HG03565 (cell line): Measurements from ENCODE around the gene NLRP4.

ENCODE experiments used
- ATAC-seq: cut with Tn5 transposase; IDR thresholded peaks from one replicate; pipeline ENCODE4 v1.9.1; 2021; ENCODE audit warnings: mild to moderate bottlenecking, moderate library complexity; ENCODE audit not compliant: unreplicated experiment

Gene NLRP4, protein sequence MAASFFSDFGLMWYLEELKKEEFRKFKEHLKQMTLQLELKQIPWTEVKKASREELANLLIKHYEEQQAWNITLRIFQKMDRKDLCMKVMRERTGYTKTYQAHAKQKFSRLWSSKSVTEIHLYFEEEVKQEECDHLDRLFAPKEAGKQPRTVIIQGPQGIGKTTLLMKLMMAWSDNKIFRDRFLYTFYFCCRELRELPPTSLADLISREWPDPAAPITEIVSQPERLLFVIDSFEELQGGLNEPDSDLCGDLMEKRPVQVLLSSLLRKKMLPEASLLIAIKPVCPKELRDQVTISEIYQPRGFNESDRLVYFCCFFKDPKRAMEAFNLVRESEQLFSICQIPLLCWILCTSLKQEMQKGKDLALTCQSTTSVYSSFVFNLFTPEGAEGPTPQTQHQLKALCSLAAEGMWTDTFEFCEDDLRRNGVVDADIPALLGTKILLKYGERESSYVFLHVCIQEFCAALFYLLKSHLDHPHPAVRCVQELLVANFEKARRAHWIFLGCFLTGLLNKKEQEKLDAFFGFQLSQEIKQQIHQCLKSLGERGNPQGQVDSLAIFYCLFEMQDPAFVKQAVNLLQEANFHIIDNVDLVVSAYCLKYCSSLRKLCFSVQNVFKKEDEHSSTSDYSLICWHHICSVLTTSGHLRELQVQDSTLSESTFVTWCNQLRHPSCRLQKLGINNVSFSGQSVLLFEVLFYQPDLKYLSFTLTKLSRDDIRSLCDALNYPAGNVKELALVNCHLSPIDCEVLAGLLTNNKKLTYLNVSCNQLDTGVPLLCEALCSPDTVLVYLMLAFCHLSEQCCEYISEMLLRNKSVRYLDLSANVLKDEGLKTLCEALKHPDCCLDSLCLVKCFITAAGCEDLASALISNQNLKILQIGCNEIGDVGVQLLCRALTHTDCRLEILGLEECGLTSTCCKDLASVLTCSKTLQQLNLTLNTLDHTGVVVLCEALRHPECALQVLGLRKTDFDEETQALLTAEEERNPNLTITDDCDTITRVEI

DNA sequence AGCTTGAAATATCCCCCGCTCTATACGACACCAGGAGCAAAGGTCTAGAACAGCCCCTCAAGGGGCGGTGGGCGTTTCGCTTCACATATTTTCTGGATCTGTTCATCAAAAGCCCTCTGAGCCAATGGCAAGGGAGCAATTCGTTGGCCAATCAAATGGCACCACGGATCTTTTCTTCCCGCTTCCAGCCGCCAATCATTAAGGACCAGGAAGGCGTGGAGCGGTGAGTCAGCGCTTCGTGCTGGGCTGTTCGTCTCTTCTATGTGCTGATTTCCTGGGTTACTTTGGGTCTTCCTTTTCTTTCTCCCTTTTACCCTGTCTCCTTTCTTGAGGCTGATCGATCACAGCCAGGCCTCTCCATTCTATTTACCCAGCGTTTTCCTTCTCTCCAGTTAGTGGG lies at the start of gene NLRP4:
Gene NLRP4, plus strand, starts transcription at position 201 of the 400 bp plus-strand sequence. CDS start 15,541 bp downstream, outside the sequence.
- no peak for ATAC-seq

DNA sequence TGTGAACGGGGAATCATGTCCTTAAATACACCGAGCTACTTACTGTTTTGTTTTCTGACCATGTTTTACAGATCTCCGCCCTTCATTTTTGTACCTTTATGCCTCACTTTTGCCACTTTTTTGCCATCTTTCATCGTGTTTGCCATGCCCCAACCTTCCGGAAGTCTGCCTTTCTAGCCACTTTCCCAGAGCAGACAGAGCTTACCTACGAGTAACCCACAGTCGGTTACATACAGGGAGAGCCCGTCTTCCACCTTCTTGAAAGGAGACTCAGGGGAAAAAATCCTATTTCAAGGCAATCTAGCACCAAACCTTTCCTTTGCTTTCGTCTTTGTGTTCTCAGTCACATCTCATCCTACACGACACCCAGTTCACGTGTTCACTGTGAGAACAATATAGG lies 41.3 kb upstream of the NLRP4 start:
- no peak for ATAC-seq

DNA sequence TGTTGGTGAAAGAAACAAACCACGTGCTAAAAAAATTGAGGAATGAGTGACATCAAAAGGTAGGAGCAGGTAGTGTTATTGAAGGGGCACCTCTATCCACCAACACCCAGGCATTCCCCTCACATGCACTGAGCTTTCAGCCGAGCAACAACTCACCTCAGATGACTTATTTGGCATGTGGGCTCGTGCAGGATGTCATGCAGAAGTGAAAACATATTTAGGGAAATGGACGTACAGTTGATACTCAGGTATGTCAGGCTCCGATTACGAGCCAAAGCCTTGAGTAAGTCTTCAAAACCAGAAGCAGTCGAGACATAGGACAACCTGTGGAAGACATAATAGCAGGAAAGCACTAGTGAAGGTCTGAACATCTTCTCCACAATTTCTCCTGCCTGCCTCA lies 34.9 kb upstream of the NLRP4 start:
- ATAC-seq = no peak

DNA sequence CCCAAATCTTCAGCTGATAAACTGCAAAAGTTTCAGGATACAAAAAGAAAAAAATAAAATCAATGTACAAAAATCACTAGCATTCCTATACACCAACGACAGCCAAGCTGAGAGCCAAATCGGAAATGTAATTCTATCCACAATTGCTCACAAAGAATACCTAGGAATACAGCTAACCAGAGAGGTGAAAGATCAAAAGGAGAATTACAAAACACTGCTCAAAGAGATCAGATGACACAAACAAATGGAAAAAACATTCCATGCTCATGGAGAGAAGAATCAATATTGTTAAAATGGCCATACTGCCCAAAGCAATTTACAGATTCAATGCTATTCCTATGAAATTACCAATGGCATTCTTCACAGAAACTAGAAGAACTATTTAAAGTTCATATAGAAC lies 34.1 kb upstream of the NLRP4 start:
- ATAC-seq = no peak

DNA sequence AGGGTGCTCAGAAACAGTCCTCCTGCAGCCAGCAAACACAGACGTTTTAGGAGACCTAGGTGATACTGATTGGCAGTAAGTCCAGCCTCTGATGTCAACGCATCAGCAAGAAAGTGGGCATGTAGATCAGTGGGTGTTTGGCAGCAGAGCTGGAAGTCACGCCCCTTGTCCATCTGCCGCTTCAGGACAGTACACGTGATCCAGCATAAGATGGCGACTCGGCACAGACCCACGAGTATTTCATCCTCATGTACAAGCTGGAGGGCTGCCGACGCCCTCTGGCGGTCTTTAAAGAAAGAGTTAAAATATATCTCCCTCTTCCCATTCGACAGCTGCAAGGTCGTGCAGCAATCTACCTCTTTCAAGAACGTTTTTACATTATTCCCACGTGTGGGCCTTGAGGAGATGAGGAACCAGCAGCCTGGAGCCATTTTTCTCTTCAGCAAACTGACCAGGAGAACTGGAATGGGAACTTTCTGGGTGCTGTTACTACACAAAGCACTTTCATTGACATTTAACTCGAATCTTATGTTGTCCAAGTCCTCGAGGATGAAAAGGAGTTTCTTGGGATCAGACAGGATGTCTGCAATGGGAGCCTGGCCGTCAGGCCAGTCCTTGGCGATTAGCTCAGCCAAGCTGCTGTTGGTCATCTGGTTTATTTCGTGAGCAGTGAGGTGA lies 26.8 kb upstream of the NLRP4 start:
- no peak for ATAC-seq

DNA sequence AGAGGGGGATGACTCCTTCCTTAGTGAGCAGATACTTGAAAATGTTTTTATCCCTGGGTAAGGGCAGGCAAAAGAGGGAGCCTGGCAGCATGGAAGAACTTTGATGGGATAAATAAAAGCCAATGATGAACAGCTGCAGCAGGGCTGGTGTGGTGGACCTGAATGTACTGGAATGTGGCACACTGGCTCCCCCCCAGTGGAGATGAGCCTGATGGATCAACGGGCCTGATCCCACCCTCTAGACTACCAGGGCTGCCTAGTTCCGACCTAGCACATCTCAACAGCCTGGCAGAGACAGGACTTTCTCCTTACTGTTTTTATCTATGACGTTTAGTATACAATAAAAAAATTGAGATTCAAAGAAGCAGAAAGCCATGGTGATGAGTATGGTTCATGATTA lies 25.0 kb upstream of the NLRP4 start:
- no peak for ATAC-seq

DNA sequence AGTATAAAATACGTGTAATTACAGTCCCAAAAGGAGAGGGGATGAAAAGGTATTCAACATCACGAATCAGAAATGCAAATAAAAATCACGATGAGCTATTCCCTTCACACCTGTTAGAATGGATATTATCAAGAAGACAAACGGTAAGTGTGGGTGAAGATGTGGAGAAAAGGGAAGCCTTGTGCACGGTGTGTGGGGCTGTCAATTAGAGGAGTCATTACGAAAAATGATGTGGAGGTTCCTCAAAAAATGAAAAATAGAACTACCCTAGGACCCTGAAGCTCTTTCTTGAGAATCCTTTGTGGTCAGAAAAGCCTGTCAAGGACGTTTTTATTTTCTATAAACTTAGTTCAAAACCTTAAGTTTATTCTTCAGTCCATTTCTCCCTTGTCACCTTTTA lies 23.9 kb upstream of the NLRP4 start:
- ATAC-seq = no peak

DNA sequence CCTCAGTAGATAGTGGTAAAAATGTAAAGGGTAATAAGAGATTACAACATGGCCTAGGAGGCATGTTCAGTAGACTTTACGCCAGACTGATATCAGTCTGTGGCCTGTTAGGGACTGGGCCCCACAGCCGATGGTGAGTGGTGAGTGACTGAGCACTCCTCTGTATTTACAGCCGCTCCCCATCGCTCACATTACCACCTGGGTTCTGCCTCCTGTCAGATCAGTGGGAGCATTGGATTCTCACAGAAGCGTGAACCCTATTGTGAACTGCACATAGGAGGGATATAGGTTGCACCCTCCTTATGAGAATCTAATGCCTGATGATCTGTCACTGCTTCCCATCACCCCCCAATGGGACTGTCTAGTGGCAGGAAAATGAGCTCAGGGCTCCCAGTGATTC lies 22.4 kb upstream of the NLRP4 start:
- ATAC-seq = no peak

DNA sequence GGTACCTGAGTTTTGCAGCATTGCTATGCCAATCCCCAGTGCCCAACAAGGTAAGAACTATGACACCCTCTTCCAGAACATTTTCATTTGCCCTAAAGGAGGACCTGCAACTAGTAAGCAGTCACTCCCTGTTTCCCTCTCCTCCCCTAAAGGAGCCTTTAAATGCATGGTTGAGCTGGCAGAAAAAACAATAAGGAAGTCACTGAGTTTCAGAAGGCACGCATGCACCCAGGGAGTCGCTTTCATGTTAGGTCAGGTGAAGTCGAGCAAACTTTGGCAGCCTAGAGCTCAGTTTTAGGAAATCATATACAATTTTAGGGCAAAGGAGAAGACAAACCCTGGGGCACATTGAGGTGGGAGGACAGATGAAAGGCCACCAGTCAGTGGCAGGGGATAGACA lies 16.3 kb upstream of the NLRP4 start:
- ATAC-seq = no peak

DNA sequence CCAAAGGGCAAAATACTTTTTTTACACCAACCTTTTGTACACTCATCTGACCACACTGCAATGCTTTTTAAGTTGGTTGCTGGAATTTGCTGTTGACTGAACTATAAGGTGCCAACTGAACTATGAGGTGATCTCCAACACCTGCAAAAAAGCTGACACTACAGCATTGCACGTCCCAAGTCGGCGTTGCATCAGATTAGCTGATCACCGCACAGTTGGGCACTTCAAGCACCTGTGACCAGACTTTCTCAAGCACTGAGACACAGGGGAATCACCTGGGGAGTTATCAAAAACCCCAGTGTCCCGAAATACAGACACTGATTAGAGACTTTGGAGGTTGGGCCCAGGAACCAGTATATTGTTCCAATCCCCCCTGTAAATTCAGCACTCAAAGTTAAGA lies 5.7 kb upstream of the NLRP4 start:
- ATAC-seq = no peak

DNA sequence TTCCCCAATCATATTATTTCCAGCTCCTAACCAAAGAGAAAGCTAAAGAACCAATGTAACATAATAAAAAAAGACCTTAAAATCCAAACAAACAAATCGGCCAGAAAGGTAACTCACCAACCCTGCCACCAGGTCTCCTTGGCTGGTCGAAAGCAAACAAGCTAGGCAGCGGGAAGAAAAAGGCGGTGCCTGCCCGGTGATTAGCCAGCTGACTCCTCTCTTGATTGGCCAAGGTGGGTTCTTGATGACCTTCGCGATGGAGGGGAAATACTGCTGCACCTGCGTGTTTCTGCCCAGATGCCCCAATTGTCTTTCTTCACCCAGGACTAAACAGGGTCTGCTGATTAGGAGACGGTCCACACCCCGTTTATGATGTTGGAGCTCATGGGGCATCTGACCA lies 4.5 kb upstream of the NLRP4 start, which contains the start of gene NLRP11:
Gene NLRP11, minus strand, starts transcription at position 154 of the 400 bp plus-strand sequence. CDS start 13,825 bp downstream, outside the sequence.
- ATAC-seq = no peak

DNA sequence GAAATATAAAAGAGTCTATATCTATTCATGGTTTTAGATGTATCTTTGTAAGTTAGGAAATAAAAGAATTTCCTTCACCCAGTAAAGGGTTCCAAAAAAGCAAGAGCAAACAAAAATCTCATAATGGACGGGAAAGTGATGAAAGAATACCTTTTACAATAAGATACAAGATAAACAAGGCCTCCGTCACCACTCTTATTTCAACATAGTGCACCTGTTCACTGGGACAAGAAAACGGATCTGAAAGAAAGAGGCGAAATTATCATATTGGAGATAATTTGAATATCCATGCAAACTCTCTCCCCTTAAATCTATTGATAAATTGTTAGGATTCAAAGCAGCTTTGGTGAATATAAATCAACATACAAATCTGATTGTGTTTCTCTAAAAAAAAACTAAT lies 3.7 kb upstream of the NLRP4 start:
- no peak for ATAC-seq

DNA sequence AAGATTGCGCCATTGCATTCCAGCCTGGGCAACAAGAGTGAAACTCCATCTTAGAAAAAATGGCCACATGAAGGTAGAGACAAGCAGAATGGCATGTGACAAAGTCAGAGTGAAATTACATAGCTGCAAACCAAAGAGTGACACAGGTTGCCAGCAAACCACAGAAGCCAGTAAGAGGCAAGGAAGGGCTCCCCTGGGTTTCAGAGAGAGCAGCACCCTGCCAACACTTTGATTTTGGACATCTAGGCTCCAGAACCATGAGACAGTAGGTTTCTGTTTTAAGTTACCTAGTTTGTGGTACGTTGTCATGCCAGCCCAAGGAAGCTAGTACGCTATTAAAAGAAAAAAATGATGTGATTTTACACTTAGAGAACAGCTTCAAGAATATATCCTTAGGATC lies 1.9 kb downstream of the NLRP4 start:
- no peak for ATAC-seq

DNA sequence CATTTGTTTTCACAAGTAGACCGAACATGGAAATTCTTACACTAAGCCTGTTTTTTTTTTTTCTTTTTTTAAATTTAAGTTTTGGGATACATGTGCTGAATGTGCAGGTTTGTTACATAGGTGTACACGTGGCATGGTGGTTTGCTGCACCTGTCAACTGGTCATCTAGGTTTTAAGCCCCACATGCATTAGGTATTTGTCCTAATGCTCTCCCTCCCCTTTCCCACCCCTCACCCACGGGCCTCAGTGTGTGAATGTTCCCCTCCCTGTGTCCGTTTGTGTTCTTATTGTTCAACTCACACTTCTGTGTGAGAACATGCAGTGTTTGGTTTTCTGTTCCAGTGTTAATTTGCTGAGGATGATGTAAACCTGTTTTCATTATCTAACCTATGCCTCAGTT lies 2.6 kb downstream of the NLRP4 start:
- ATAC-seq = no peak

DNA sequence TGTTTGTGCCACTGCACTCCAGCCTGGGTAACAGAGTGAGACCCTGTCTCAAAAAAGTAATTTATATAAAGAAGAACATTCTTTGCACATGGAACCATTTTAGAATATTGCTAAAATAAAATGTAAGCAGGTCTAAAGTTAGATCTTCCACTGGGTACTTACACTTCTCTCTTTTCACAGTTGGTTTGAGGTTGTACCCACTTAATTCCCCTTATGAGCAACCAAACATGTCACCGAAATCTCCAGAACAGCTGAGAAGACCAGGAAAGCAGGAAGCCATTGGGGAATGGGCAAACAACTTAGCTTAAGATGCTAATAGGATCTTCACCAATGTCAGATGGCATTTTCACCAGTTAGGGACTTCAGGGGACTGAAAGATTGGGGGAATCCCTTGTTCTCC lies 18.8 kb downstream of the NLRP4 start:
- ATAC-seq = no peak

DNA sequence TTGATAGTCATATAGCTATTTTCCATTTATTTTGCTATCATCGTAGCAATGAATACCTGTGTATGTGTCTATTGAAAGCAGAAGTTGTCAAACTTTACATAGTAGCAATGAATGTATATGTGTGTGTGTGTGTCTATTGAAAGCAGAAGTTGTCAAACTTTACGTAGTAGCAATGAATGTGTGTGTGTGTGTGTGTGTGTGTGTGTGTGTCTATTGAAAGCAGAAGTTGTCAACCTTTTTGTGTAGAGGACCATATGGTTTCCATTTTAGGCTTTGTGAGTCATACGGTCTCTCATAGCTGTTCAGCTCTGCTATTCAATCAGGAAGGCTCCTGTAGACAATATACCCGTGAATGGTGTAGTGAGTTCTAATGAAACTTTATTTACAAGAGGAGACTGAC lies 20.8 kb downstream of the NLRP4 start:
- no peak for ATAC-seq

DNA sequence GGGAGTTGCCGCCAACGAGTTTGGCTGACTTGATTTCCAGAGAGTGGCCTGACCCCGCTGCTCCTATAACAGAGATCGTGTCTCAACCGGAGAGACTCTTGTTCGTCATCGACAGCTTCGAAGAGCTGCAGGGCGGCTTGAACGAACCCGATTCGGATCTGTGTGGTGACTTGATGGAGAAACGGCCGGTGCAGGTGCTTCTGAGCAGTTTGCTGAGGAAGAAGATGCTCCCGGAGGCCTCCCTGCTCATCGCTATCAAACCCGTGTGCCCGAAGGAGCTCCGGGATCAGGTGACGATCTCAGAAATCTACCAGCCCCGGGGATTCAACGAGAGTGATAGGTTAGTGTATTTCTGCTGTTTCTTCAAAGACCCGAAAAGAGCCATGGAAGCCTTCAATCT lies 21.6 kb downstream of the NLRP4 start:
- ATAC-seq = no peak

DNA sequence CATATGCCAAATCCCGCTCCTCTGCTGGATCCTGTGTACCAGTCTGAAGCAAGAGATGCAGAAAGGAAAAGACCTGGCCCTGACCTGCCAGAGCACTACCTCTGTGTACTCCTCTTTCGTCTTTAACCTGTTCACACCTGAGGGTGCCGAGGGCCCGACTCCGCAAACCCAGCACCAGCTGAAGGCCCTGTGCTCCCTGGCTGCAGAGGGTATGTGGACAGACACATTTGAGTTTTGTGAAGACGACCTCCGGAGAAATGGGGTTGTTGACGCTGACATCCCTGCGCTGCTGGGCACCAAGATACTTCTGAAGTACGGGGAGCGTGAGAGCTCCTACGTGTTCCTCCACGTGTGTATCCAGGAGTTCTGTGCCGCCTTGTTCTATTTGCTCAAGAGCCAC lies 22.1 kb downstream of the NLRP4 start:
- no peak for ATAC-seq

DNA sequence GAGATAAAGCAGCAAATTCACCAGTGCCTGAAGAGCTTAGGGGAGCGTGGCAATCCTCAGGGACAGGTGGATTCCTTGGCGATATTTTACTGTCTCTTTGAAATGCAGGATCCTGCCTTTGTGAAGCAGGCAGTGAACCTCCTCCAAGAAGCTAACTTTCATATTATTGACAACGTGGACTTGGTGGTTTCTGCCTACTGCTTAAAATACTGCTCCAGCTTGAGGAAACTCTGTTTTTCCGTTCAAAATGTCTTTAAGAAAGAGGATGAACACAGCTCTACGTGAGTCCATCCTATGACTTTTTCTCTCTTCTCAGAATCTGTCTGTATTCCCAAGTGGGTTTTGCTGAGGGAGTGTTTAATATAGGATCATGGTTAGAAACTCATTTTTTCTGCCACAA lies 22.6 kb downstream of the NLRP4 start:
- ATAC-seq = no peak

DNA sequence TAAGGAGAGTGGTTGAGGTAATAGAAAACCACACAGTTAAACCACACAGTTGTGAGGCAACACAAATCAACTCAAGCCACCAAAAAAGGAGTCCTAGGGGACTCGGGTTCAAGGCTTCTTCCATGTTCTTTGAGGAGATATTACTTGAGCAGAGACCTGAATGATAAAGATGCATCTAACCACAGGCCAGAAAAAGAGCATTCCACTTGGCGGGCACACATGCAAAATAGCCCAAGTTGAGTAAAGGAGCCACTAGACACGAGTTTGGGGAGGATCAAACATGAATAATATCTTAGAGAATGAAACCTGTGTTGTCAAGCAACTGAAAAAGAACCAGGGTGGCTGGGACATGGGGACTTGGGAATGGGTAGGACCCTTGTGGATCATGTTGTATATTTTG lies 30.2 kb downstream of the NLRP4 start:
- ATAC-seq = no peak

DNA sequence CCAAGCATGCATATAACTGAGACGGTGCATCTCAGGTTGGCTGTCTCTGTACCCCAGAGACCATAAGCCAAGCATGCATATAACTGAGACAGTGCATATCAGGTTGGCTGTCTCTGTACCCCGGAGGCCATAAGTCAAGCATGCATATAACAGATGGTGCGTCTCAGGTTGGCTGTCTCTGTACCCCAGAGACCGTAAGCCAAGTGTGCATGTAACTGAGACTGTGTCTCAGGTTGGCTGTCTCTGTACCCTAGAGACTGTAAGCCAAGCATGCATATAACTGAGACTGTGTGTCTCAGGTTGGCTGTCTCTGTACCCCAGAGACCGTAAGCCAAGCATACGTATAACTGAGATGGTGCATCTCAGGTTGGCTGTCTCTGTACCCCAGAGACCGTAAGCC lies 30.8 kb downstream of the NLRP4 start:
- no peak for ATAC-seq
